ENCODE data around the gene PDCD1.

The PDCD1 gene

DNA sequence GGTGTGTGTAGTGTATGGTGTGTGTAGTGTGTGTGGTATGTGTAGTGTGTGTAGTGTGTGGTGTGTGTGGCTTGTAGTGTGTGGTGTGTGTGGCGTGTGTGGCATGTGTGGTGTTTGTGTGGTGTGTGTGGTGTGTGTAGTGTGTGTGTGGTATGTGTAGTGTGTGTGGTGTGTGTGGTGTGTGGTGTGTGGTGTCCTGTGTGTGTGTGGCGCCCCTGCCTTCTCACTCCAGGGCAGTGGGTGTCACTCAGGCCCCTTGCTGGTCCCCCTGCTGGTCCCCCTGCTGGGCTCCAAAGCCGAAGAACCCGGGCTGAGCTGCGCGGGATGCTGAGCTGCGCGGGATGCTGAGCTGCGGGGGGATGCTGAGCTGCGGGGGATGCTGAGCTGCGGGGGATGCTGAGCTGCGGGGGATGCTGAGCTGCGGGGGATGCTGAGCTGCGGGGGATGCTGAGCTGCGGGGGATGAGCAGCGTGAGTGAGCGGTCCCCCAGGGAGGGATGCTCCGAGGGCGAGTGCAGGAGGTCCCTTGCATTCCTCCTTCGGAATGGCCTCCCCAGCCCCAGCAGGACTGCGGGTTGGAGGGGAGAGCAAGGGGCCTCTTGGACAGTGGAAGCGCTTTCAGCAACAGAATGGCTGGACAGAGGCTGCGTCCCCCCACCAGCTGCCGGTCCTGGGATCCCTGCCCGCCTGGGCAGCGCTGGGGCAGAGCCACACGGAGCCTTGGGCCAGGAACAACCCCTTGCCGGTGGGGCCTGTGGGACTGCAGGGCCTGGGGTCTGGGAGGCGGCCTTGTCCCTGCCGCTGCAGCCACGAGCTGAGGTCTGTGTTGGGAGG, 7.5 kb upstream of the PDCD1 start:
- no peak overlapping the region for H3K4me3 ChIP-seq (replicated peaks; ENCODE audit: low read depth, low read length)
- TF ChIP-seq CTCF (IDR thresholded peaks at IDR 0.05; ENCODE audit: low read depth, low read length, missing control alignments) = no peak
- no peak for DNase-seq (ENCODE audit: extremely low read depth, low read depth)

DNA sequence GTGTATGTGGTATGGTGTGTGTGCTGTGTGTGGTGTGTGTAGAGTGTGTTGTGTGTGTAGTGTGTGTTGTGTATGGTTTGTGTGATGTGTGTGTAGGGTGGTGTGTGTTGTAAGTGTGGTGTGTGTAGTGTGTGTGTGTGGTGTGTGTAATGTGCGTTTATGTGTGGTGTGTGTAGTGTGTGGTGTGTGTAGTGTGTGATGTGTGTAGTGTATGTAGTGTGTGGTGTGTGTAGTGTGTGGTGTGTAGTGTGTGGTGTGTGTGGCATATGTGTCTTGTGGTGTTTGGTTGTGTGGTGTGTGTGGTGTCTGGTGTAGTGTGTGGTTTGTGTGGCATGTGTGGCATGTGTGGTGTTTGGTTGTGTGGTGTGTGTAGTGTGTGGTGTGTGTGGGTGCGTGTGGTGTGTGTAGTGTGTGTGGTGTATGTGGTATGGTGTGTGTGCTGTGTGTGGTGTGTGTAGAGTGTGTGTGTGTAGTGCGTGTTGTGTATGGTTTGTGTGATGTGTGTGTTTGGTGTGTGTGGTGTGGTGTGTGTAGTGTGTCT, 6.8 kb upstream of the PDCD1 start:
- no peak for DNase-seq (ENCODE audit: extremely low read depth, low read depth)
- no peak overlapping the region for H3K4me3 ChIP-seq (replicated peaks; ENCODE audit: low read depth, low read length)
- no peak for TF ChIP-seq CTCF (IDR thresholded peaks at IDR 0.05; ENCODE audit: low read depth, low read length, missing control alignments)

- H3K4me3 ChIP-seq (replicated peaks; ENCODE audit: low read depth, low read length) = no peak overlapping the region
- no peak for TF ChIP-seq CTCF (IDR thresholded peaks at IDR 0.05; ENCODE audit: low read depth, low read length, missing control alignments)
- no peak for DNase-seq (ENCODE audit: extremely low read depth, low read depth)
Observed at GRCh38 chr2:241864850-241865213, 6.1 kb upstream of the PDCD1 start.

- DNase-seq (ENCODE audit: extremely low read depth, low read depth) = no peak
- no peak for TF ChIP-seq CTCF (IDR thresholded peaks at IDR 0.05; ENCODE audit: low read depth, low read length, missing control alignments)
- no peak overlapping the region for H3K4me3 ChIP-seq (replicated peaks; ENCODE audit: low read depth, low read length)
Observed at GRCh38 chr2:241864168-241864849, 5.6 kb upstream of the PDCD1 start.

DNA sequence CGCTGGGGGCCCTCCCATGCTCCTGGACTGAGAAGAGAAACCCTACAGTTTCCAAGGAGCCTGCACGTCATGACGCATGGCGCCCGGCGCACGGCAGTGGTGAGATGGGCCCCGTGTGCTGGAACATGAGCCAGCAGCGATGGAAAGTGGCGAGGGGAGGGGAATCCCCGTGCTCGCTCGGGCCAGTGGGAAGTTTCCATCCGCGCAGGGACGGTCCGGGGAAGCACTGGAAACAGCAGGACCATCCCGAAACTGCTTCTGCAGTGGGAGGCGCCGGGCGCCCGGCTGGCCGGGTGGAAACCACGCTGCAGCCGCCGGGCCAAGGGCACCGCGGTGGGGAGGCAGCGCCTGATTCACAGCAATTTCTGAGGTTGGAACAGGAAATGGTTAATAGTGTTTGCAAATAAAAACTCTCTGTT, 4.9 kb upstream of the PDCD1 start:
- no peak for TF ChIP-seq CTCF (IDR thresholded peaks at IDR 0.05; ENCODE audit: low read depth, low read length, missing control alignments)

DNA sequence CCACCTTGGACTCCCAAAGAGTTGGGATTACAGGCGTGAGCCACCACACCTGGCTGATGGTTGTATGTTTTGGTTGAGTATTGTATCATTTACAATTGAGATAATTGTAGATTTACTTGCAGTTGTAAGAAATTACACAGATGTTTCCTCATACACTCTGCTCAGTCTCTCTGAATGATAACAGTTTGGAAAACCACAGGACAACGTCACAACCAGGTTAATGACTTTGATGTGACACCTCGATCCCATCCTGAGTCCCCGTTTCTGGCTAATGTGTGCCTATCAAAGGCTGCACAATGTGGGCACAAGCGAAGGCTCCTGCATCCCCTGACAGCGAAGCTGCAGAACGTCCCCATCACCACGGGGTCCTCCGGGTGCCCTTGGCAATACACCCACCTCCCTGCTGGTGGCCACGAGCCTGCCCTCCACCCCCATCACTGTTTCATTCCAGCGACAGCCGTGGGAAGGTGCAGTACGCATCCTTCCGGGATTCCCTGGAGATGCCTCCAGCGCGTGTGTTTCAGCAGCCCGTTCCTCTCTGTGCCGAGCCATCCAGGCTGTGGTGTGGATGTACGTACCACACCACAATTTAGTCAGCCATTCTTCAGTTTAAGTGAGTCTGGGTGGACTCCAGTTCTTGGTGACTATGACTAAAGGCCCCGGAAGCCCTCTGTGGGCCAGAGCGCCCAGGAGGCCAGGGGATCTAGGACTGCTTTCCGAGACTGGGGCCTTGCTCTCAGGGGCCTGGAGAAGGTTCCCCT, 4.3 kb upstream of the PDCD1 start:
- no peak overlapping the region for H3K4me3 ChIP-seq (replicated peaks; ENCODE audit: low read depth, low read length)
- no peak for DNase-seq (ENCODE audit: extremely low read depth, low read depth)
- TF ChIP-seq CTCF (IDR thresholded peaks at IDR 0.05; ENCODE audit: low read depth, low read length, missing control alignments) = no peak

More for the DNA sequence above, 4.9 kb upstream of the PDCD1 start:
- DNase-seq (ENCODE audit: extremely low read depth, low read depth) = no peak
- H3K4me3 ChIP-seq (replicated peaks; ENCODE audit: low read depth, low read length) = no peak overlapping the region

Data from HFF-Myc (cell line).